NCI-H69 (cell line): ENCODE results near the gene ARL15.
"Not testable (repeated sequence)": the region's sequence is repeated elsewhere in the genome, so short reads cannot be mapped to it uniquely, and the experiment has no call there.

Source experiments
- DNase-seq: peaks from one replicate; lab custom pipeline; 2025; lab: John Stamatoyannopoulos, UW

Gene ARL15

DNA sequence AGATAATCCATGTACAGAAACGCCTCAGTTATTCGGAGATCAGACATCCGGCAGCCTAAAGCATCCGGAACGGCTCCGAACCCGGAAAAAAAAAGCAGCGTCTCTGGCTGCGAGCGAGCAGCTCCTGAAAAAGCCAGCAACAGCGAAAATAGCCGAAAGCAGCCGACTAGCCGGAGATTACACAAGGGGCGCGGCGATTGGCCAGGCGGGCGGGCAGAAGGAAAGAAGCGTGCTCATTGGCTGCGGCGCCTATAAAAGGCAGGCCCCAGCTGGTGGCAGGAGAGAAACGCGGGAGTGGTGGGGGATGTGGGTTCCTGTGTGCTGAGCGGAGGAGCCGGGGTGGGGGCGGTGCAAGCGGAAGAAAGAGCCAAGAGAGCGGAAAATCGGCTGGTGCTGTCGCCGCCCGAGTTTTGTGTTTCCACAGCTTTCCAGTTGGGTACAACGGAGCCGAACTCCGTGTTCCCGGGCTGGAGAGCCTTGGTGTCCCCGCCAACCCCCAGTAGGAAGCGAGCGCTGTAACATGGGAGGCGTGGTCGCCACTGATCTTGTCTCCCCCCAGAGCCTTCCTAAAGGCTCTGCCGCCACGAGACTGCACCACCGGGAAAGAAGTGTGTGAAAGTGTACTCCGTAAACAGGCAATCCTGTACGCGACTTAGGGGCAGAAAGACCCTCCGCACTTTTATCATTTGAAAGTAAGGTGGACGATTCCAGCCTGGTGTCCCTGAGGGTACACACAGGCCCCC lies at the start of gene ARL15:
Gene ARL15 (minus strand): TSS at position 141 of the 743 bp plus-strand sequence.
- DNase-seq: peak; percentile 99

DNA sequence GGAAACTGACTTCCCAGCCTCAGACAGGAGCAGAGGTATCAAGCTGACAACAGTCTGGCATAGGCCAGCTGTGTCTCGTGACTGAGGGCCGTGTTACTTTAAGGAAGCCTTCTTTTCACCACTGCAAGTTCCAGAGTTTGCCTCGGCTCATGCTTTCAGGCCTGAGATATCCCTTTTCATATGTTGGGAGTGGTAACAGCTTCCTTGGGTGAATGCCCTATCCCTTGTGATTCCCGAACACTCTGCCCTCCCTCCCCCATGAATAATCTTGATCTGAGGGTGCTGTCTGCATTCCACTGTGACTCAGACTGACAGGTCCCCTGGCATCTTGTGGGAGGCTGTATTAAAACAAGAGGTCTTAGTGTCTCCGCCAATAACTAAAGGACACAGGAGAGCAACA lies 49.7 kb upstream of the ARL15 start:
- DNase-seq: no peak

DNA sequence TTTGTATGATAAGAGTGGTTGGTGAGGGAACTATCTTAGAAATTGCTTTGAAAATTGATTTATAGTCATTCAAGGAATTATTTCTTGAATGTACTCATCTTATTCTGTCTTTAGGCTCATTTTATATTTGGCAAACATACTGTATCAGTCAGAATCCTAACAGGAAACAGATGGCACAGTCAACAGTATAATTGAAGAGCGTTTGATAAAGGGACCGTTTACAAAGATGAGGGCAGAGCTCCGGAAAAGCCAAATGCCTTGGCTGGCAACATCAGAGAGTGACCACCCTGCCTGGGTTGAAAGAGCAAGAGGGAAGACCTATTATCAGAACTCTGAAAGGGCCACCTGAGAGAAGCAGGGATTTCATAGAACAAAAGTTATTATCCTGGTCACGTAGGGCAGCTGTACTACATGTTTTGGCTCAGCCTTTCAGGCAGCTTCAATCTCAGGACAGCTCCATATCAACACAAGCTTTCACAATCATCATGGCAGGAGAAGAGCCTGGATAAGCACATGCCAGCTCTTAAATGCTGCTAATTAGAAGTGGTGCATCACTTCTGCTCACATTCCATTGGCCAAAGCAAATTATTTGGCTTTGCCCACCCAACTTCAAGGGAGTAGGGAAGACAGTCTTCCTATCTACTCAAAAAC lies 47.2 kb upstream of the ARL15 start:
- peak; percentile 84 for DNase-seq

DNA sequence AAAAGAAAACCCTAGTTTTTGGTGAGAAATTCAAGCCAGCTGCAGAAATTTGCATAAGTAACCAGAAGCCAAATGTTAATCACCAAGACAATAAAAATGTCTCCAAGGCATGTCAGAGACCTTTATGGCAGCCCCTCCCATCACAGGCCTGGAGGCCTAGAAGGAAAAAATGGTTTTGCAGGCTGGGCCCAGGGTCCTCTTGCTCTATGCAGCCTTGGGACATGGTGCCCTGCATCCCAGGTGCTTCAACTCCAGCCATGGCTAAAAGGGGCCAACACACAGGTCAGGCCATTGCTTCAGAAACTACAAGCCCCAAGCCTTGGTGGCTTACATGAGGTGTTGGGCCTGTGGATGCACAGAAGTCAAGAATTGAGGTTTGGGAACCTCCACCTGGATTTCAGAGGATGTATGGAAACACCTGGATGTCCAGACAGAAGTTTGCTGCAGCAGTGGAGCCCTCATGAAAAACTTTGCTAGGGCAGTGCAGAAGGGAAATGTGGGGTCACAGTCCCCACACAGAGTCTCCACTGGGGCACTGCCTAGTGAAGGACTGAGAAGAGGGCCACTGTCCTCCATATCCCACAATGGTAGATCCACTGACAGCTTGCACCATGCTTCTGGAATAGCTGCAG lies 43.7 kb upstream of the ARL15 start:
- not testable (repeated sequence) for DNase-seq

DNA sequence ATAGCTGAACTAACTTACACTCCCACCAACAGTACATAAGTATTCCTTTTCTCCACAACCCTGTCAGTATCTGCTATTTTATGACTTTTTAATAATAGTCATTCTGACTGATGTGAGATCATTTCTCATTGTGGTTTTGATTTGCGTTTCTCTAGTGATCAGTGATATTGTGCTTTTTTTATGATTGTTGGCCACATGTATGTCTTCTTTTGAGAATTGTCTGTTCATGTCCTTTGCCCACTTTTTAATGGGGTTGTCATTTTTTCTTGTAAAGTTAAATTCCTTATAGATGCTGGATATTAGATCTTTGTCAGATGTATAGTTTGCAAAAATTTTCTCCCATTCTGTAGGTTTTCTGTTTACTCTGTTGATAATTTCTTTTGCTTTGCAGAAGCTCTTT lies 42.2 kb upstream of the ARL15 start:
- DNase-seq: not testable (repeated sequence)

DNA sequence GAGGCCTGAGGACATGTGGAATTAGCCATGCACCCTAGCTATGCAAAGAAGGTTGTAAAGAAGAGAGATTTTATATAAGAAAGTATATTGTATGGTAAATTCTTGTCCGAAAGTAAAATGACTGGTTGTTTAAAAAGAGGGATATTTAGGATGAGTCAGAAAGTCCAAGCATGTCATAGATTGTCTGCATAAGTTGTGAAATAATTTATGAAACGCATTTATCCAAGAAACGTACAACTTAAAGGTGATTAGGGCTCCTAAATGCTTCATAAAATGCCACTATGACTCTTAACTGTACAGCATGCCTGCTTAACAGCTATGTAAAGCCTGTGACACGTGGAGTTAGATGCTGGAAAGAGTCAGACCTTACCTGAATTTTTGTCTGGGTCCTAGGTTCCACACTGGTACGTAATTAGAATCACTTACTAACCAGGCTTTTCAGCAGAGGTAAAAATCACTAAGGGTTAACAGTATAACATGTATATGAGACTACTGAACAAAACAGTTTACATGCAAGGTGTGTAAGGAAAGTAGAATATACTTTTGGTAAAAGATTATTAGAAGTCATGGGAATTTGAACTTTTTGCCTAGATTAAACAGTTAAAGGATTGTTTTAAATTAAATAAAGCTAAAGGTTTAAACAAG lies 37.0 kb upstream of the ARL15 start:
- DNase-seq: peak; percentile 23

DNA sequence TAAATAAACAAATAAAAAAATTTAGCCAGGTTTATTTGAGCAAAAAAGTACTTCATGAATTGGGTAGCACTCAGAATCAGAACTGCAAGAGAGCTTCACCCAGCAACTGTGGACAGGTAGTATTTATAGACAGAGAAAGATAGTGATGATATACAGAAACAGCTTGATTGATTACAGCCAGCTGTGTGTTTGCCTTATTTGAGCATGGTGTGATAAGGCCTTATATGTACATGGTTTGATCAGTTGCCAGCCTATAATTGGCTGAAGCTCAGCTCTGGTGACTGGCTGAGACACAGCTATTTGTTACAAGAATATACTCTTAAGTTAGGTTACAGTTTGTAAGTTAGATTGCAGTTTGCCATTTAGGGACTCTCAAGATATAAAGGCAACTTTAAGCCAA lies 34.3 kb upstream of the ARL15 start:
- peak; percentile 9 for DNase-seq

DNA sequence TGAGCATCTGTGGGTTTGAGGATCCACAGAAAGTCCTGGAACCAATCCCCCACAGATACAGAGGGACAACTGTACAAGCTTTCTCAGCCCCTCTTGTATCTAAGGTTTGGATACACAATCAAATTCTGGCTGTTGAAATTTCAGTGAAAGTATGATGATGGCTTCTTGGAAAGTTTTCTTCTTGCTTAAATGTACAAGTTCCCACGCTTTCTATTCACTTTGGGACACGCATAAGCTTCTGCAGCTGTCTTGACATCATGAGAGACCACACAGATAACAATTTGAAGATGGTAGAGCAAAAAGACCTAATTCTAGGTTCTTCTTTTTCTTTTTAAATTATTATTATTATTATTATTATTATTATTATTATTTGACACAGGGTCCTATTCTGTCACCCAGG lies 31.6 kb upstream of the ARL15 start:
- DNase-seq: no peak

DNA sequence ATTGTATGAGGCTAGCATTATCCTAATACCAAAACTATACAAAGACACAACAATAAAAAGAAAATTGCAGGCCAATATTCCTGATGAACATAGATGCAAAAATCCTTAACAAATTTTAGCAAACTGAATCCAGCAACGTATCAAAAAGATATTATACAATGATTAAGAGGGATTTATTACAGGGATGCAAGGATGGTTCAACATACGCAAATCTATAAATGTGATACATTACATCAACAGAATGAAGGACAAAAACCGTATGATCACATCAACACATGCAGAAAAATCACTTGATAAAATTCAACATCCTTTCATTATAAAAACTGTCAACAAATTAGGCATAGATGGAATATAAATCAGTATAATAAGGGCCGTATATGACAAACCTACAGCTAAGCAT lies 27.1 kb upstream of the ARL15 start:
- DNase-seq: no peak

DNA sequence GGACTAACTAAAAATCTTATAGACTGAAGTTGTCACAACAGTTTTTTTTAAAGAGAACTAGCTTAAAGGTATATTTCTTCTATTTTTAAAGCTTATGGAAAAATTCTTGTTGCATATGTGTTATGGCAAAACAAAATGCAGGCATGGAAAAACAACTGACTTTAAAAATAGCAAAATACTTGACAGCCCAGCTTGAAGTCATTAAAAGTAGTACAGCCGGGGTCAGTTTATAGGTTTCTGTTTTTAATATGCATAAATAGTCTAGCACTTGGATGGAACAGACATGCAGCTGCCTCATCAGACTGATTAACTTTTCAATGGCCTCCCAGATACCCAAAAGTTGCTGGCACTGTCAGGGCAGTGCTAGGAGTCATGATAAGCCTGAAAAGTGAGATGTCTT lies 22.3 kb upstream of the ARL15 start:
- no peak for DNase-seq

DNA sequence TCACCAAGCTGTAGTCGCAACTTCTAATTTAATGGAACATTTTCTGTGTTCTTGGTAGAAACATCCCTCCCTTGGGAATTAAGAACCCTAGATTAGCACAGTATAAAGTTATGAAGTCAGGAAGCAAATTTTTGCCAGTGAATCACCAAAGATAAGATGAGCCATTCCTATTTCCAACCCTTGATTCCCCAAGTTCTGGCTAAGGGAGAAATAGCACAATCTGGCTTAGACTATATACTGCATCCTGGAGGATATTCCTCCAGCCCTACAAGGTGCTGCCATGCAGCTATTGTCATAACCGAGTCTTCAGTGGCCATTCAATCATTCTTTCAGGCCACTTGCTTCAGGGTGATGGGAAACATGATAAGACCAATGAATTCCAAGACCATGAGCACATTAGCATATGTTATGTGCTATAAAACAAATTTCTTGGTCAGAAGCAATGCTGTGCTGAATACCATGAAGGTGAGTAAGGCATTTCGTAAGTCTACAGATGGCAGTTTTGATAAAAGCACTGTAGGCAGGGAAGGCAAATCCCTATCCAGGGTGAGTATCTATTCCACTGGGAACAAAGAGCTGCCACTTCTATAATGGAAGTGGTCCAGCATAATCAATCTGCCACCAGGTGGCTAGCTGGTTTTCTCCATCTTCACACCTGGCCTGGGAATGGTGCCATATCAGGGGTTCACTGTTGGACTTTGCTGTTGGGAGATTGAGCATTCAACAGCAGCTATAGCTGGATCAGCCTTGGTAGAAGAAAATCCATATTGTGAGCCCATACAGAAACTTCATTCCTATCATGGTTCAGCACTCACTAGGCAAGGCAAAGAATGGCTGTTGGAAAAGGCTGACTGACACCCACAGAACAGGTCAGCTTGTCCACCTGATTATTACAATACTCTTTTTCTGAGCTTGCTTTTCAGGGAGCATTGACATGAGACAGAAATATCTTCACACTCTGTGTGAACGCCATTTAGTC lies 19.6 kb upstream of the ARL15 start:
- DNase-seq: peak; percentile 74

DNA sequence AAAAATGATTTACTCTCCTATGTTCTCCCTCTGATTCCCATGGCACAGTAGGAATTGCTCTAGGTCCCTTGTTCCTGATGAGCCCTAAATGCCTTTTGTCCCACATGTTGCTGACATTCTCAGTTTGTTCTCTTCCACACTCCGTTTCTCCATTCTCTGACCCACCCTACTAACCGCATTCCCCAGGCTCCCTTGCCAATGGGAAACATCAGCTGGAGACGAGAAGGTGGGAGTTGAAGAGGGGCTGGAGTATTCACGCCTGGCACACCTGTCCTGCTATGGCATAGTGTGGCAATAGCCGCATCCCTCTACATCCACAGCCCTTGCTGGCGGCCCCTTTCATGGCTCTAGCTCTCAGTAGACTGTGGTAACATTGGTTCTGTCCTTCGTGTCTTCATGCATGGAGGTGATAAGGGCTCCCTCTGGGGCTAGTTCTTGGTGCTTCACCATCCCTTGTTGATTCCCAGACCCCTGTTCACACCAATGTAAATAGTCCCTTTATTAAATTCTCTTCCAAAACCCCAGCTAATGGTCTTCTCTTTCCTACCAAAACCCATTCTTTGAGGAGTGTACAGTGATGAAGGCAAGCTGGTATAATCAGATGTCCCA lies 16.4 kb upstream of the ARL15 start:
- DNase-seq: no peak

DNA sequence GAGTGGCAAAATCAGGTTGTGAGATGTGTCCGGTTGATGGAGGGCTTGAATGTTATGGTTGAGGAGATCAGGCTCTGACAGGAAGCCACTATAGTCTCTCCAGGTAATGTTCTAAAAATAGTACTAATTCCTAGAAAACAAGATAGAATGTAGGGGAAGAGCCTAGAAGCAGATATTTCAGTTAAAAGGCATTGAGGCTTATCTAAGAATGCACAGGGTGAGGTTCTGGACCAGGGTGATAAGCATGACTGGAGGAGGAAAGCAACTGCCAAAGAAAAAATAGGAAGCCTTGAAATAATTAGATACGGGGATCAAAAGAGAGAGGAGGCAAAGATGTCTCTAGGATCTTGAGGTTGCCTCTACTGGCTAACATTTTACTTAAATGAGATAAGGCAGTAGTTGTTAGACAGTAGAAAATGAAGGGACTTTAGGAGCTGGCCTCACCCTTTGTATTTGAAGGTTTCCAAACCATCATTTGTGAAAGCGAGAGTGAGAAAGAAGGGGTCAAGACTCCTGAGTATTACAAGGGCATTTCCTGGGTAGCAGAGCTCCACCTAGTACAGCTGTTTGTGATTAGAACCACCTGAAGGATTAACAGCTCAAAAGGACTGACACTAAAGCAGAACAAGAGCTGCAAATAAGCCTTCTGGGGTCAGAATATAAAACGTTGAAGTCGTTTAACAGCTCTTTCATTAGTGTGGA lies 15.4 kb upstream of the ARL15 start:
- peak; percentile 42 for DNase-seq

DNA sequence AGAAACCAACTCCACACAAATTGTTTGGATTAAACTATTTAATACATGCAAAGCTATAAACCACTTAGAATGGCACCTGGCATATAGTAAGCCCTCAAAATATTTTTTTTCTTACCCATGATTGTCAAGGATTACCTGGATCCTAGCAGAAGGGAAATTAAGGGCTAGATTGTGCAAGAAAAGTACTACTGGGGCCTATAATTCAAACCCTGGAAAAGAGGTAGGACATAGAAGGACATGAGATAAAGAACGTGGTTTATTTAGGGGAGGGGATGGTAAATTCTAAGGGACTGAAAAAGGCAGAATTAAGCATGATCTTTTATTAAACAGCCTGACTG lies 14.9 kb upstream of the ARL15 start:
- no peak for DNase-seq

DNA sequence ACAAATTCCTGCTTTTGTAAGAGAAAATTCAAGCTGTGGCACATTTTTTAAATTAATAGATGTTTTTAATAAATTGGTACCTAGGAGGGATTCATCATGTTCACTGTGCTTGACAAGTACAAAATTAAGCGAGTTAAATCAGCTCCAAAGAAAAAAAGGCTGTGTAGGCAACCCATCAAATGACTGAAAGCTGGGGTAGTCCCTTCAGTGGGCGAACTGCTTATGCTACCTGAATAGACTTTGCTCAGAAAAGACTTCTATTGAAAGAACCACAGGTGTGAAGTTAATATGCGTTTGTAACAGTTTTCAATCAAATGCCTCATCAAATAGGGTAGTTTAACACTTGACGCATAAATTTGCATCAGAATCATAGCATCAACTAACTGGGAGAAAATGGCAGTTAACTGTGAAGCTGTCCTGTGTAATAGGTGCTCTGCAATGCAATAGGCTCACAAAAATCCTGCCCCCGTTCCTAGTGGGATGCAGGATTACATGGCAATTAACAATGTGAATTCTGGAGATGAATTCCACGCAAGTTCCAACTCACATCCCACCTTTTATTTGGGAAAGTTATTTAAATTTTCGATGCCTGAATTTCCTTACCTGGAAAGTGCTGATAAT lies 14.4 kb upstream of the ARL15 start:
- DNase-seq: no peak

DNA sequence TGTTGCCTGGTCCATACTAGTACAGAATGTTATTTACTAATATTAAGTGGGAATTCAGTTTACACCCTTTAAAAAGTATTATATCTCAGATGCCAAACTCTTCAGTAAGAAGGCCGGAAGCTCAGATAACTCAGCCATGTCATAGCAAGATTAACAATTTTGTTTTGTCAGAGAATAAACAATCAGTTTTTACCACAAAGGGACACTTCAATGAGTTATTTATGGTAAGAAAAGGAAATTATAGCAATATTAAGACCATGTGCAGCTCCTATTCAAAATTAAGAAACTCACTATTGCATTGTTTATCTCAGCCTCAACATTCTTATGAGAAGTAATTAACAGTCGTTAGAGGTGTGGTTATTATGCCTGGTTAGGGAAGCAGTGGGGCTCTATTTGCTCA lies 13.1 kb upstream of the ARL15 start:
- DNase-seq: peak; percentile 73

DNA sequence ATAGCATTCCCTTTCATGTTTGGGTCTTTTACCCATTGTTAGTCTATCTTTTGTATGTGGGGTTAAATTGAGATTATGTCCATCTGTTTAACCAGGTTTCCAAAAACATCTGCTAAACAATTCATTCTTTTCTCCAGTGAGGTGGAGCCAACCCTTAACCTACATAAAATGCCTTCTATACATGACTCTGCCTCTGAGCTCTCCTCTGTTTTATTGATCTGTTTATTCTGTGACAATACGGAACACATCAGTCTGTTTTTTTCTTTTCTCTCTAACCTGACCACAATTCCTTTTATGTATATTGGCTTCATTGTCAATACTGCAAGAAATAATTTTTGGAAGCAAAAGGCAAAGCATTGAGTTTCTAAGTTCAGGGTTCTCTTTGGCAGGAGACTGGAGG lies 9.9 kb upstream of the ARL15 start:
- peak; percentile 11 for DNase-seq

DNA sequence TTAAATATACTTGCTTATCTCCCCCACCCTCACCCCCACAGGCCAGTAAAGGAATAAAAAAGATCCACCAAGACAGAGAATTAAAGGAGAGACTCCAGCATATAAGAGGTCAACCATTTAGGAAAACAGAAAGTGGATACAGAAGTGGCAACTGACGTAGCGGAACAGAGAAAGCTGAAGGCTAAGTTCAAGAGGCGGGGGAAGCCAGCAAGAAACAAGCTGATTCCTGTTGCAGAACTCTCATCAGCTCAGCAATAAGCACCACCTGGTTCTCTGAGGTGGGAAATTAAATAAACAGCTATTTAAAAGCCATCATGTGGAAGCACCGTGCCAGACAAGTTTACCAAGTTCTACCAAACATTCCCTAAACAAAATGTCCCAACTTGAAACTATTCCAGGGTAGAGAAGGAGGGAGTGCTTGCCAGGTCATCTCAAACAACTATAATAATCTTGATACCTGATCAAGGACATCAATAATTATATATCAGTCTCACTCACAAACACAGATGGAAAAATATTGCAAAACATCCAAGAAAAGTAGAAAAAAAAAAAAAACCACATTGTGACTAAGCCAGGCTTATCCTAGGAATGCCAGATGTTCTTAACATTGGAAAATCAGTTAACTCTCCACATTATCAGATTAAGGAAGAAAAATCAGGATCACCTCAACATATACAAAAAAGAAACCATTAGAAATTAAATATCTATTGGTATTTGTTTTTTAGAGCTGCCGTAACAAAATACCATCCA lies 7.3 kb upstream of the ARL15 start:
- no peak for DNase-seq

DNA sequence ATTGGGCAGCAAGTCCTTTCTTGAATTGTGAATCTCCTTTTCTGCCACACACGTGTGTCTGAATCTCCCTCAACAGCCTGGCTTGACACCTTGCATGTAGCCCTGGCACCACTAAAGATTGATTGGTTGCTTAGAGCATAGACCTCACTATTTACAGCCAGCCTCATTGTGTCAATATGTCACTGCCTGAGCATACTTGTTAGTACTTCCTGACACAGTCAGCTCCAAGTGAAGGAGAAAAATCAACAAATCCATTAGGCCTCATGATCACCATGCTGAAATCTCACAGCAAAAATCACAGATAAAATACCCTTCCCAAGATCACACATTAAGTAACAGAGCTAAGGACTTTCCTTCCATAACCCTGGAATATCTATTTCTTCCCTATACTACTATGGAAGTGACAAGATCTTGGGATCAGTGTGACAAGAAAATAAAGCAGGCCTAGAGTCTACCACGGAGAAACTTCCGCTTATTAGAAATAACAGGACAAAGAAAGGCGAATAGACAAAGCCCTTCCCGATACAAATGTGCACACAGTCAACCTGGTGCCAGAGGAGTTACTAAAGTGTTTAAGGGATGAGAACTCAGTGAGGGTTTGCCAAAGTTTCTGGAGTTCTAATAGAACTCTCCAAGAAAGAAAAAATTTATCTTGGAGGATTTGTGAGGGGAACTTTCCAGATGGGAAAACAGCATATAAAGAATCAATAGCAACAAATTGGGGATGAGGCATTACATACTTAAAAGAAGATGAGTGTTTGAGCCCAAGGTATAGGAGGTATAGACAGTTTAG lies 5.6 kb upstream of the ARL15 start:
- DNase-seq: peak; percentile 62
